HEK293T (cell line): Measurements from ENCODE around the gene TPP2.

Source experiments
- BHLHE40 ChIP-seq: fragments of 450-650 bp; IDR thresholded peaks from 2 replicates; pipeline ENCODE4 v1.6.1; 2016; ENCODE audit warnings: mild to moderate bottlenecking, moderate library complexity, borderline replicate concordance
- FOXK2 ChIP-seq: fragments of 450-650 bp; IDR thresholded peaks from 2 replicates; pipeline ENCODE4 v1.6.1; 2016; ENCODE audit warnings: mild to moderate bottlenecking

DNA sequence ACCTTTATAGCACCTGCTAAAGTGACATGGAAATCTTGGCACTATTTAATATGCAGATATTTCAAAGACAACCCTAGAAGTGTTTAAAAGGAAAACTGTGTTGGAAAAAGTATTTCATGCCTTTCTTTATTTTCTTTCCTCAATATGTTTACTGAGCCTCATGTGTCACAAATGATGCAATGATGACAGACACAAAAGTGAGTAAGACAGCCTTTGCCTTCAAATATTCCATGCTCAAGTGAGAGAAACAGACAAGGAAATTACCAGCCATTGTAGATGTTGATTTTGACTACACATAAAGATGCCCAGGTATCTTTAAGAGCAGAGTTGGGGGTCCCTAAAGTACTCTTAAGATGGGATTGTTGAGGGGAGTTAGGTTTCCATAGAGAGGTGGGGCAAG lies 48.0 kb upstream of the TPP2 start:
- TF ChIP-seq BHLHE40 (no peak), FOXK2 (no peak)
